HG02571 (cell line): ENCODE measurements around the gene HTR2B.
"Not testable (repeated sequence)": the region's sequence is repeated elsewhere in the genome, so short reads cannot be mapped to it uniquely, and the experiment has no call there.

Source experiments
- ATAC-seq: cut with Tn5 transposase; IDR thresholded peaks from one replicate; pipeline ENCODE4 v1.9.1; 2021; ENCODE audit warnings: mild to moderate bottlenecking, moderate library complexity; ENCODE audit not compliant: unreplicated experiment

Gene HTR2B

GRCh38 chr2:231134910-231135655, 10.2 kb upstream of the HTR2B start:
- ATAC-seq = no peak

GRCh38 chr2:231133365-231134099, 8.7 kb upstream of the HTR2B start:
- ATAC-seq = no peak

DNA sequence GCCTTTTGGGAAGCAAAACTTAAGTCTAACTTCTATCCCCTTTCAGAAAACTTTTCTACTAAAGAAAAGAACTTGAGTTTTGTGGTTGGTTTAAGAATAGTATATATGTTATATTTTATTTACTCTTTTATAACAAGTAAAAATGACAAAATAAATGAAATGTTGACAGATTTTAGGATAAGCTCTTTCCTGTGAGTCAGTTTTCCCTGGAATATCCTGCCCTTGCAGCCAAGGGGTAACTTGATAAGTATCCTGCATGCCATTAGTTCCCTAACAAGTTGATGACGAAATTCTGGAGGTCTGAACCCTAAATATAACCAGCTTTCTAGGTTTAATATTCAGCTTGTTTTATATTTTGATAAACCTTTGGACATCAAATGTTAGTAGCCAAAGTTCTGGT, 7.3 kb upstream of the HTR2B start:
- ATAC-seq = no peak

GRCh38 chr2:231130336-231131056, 5.7 kb upstream of the HTR2B start:
- no peak for ATAC-seq

GRCh38 chr2:231129216-231129615, 4.4 kb upstream of the HTR2B start:
- ATAC-seq = no peak

- no peak for ATAC-seq
These were observed 3.7 kb upstream of the HTR2B start for GRCh38 chr2:231128541-231128940.

DNA sequence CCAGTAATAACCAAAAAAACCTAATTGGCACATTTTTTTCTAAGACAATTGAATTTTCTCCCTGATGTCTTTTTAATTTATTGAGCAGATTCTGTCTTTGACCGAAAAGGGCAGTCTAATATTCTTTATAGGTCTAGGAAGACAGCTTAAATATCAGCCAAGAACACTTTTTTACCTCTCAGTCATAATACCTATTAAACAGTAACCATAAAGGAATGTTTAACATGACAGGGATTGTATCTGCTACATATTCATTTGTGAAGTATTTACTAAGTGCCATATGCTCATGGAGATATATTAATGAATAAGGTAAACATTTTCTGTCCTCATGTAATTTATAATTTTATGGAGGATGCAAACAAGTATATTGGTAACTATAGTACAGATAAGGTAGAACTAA, 3.1 kb upstream of the HTR2B start:
- no peak for ATAC-seq

- ATAC-seq = no peak
These were observed 2.6 kb upstream of the HTR2B start for GRCh38 chr2:231127480-231127879.

GRCh38 chr2:231126123-231126522, 1.3 kb upstream of the HTR2B start:
- no peak for ATAC-seq

DNA sequence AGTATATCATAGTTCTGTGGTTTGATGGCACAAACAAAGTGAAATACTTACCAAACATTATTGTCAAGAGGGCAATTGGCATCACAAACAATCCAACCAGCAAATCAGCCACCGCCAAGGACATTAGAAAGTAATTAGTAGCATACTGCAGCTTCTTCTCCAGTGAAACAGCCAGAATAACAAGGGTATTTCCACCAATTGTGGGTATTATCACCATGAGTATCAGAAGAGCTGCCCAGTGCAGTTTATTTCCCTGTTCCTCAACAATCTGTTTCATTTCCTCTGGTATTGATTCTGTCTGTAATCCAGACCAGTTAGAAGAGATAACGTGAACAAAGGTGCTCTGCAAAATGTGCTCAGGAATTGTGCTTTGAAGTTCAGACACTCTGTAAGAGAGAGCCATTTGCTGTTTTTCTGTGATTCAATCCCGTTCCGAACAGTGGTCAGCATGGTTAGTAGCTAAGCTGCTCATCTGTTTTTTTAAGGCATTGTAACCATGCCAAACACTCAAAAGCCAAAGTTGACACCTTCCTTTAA, 1.4 kb downstream of the HTR2B start:
- ATAC-seq = no peak

GRCh38 chr2:231118614-231118942, 6.3 kb downstream of the HTR2B start:
- no peak for ATAC-seq

- no peak for ATAC-seq
These were observed 6.8 kb downstream of the HTR2B start for GRCh38 chr2:231117922-231118613.

DNA sequence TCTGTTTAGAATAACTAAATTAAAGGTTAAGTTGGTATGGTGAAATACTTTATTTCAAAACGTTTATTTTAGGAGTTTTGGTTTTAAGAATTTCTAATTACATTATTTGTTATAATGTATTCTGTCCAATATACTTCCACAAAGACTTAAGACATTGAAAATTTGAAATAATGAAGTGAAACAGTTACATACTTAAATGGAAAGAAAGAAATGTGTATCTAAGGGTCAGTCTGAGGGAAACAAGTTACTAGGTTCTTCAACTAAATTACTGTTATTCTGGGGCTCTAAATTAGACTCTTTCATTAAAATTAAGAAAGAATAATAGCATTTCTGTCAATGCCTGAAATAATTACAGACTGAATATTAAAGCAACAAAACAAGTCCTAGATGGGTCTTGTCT, 7.7 kb downstream of the HTR2B start:
- ATAC-seq = no peak

DNA sequence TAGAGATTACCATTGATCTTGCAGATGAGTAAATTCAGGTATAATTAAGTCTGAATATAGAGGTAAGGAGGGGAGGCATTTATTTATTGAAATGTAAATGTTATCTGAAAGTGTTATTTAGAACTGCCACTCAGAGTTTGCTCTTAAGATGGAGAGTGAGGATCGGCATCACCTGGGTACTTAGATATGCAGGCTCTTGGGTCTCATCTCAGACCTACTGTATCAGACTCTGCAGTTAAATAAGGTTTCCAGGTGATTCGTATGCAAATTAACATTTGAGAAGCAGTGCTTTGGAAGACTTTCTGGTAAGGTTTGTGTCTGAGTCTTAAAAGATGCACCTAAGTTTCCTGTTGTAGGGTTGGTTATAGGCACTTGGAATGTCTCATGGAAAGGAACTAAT, 9.2 kb downstream of the HTR2B start:
- ATAC-seq = no peak

DNA sequence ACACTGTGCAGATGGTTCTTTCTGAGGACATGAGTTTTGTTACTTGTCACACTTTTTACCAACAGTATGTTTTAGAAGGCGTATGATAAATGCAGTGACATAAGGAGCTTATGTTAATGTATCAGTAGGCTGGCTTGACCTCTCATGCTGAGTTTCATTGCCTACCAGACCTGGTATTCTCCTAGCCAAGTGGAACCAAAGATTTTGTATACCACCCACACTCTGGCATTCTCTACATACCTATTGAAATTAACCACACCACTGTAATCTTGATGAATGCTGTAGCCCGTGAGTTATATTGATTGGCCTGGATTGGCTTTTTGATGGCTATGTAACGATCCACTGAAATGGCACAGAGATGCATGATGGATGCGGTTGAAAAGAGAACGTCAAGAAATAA, 11.4 kb downstream of the HTR2B start:
- ATAC-seq = no peak

- ATAC-seq = no peak
These were observed 12.9 kb downstream of the HTR2B start for GRCh38 chr2:231111987-231112386.

DNA sequence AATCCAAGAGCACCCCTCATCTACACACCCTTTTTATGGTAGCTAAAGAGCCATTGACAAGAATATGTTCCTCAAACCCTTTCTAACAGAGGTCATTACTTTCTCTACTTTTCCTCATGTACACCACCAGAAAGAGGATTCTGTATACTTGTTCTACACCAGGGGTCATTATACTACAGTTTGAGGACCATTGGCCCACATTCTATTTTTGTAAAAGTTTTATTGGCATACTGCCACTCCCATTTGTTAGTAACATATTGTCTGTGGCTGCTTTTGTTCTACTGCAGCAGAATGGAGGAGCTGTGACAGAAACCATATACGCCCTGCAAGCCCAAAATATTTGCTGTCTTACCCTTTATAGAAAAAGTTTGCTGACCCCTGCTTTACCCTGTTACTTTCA, 14.3 kb downstream of the HTR2B start:
- no peak for ATAC-seq

- peak; percentile 68 for ATAC-seq
These were observed 20.6 kb downstream of the HTR2B start for GRCh38 chr2:231104115-231104713.

DNA sequence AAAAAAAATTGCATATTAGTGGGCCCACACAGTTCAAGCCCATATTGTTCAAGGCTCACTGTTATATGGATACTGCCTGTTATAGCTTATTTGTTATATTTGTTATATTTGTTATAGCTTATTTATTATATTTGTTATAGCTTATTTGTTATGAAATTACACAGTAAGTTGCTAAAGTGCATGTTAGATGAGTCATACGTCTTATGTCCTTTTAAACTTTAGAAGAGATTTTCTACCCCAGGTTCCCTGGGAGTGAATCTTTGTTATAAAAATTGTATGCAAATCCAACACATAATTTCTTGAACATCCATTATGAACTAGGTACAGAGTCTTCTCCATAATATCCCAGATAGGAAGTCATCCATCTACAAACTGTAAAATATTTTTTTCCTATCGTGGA, 22.1 kb downstream of the HTR2B start:
- no peak for ATAC-seq

DNA sequence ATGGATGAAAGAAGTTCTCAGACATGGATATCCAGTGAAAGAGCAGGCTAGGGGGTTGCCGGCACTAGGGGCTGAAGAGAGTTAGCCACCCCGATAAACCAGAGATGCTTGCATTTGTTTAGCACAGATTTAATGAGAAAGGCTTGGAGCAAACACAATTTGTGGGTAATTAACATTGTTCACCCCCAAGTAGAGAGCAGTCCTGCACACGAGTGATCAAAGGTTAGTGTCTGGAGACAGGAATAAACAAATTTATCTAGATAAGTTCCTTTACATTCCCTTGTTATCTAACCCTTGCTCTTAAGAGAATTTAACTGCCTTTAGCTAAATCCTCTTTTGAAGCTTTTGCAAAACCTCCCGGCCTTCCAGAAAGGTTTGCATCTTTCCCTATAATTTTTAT, 23.9 kb downstream of the HTR2B start:
- ATAC-seq = no peak

GRCh38 chr2:231100321-231100720, 24.5 kb downstream of the HTR2B start:
- not testable (repeated sequence) for ATAC-seq
